Stimulated activated CD4-positive, alpha-beta T cell treated with anti-CD3 and anti-CD28 coated beads, Interleukin-4, amount 100 ng/mL, for 24 hours (primary cell): ENCODE data around the gene HYAL3.

Experiments
- DNase-seq: peaks from one replicate; pipeline ENCODE4 v3.0.0-alpha.2; 2020

HYAL3 gene, protein sequence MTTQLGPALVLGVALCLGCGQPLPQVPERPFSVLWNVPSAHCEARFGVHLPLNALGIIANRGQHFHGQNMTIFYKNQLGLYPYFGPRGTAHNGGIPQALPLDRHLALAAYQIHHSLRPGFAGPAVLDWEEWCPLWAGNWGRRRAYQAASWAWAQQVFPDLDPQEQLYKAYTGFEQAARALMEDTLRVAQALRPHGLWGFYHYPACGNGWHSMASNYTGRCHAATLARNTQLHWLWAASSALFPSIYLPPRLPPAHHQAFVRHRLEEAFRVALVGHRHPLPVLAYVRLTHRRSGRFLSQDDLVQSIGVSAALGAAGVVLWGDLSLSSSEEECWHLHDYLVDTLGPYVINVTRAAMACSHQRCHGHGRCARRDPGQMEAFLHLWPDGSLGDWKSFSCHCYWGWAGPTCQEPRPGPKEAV

DNA sequence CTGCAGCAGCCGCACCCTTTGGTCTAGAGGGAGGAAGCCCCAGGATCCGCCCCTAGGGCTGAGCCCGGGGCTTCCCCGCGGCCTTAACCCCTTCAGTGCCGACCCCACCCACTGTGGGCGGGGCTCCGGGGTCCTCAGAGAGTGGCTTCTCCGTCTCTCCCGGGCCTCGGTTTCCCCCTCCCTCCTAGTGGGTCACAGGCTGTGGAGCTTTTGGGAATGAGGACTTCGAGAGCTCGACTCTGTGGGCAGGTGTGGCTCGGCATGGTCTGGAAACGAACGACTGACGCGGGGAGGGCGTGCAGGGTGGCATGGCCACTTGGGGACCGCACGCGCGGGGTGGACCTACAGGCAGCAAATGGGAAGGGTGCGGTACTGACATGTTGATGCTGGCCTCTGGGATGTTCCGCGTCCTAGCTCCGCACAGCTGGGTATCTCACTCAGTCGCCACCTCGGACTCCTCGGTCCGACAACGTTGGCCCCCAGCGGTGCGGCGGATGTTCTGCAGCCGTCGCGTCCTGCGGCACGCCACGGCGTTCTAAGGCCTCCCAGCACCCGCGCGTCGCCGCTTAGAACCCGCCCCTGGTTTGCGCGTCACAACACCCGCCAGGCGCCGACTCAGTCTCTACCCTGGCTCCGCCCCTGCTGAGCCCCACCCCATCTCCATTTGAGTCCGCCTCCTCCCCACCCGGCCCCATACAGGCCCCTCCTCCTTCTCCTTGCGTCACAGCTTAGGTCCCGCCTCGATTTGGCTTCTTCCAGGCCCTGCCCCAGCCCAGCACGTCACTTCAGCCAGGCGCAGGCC, at the start of gene HYAL3, which contains the start of gene NAA80:
Gene HYAL3, minus strand, starts transcription at position 570 of the 802 bp plus-strand sequence. CDS start 3,803 bp downstream, outside the sequence.
Gene NAA80, minus strand, starts transcription at position 570 of the 802 bp plus-strand sequence. CDS start 1,942 bp downstream, outside the sequence.
- peak; percentile 99 for DNase-seq

DNA sequence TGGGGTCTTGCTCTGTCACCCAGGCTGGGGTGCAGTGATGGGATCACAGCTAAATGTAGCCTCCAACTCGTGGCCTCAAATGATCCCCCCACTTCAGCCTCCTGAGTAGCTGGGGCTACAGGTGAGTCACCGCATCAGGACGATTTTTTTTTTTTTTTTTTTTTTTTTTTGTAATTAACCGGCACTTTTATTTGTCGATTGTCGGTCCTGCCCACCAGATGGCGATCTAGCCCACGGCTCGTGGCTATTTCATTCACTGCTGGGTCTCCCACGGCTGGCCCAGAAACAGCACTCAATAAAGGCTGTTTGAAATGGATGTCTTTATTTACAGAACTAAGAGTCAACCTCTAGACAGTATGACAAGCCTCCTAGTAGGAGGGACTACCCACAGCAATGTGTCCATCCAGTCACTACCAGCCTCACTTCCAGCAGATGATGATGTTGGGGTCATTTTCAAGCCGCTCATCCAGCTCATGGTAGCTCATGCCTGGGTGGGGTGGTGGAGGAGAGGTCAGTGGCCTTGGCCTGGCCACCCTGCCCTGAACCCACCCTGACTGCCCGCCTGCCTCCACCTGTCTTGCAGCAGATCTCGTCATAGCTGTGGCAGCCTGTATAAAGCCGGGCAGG, 48.1 kb upstream of the HYAL3 start:
- peak; percentile 80 for DNase-seq

DNA sequence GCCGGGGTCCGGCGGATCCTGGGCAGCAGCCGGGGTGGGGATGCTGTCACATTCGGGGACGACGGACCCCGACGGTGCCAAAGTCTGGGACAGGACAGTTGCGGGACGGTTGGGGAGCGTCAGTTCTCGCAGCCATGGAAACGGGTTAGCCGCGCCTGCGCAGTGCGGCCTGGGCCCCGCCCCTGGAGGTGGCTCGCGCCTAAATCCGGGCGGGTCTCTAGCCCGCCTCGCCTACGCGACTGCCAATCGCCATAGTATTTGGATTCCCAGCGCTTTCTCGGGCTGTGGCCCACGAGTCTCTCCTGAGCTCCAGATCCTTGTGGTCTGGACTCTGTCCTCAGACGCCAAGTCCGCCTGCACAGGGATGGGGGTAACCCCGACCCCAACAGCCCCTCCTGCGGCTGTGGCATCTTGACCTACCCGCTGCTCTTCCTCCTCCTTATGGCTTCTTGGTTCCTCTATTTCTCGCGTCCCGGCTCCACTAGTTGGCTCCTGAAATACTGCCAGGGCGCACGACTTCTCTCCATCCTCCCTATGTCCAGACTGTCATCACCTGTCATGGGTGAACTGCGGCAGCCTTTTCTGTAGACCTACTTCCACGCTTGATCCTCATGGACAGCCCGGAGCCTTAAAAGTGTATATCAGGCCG, 46.5 kb upstream of the HYAL3 start, which contains the start of gene ZMYND10:
Gene ZMYND10, minus strand, starts transcription at position 147 of the 649 bp plus-strand sequence. CDS start 153 bp downstream, outside the sequence.
- DNase-seq, result peak; percentile 76

DNA sequence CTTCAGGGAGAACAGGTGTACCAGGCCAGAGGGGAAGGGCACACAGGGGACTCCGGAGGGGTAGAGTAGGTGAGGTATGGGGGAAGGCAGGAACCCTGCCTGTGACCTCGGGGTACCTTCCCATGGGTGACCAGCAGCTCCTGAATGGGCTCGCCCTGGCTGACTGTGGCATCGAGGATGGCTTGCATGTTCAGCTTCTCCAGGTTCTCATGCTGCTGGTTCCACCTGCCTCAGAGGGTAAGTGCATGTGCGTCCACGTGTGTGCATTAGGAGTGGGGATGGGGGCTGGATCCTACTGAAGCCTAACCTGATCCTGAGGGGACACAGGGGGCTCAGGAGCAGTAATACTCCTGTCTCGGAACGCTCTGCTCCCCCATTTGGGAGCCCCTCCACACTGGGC, 45.8 kb upstream of the HYAL3 start:
- DNase-seq, result no peak

DNA sequence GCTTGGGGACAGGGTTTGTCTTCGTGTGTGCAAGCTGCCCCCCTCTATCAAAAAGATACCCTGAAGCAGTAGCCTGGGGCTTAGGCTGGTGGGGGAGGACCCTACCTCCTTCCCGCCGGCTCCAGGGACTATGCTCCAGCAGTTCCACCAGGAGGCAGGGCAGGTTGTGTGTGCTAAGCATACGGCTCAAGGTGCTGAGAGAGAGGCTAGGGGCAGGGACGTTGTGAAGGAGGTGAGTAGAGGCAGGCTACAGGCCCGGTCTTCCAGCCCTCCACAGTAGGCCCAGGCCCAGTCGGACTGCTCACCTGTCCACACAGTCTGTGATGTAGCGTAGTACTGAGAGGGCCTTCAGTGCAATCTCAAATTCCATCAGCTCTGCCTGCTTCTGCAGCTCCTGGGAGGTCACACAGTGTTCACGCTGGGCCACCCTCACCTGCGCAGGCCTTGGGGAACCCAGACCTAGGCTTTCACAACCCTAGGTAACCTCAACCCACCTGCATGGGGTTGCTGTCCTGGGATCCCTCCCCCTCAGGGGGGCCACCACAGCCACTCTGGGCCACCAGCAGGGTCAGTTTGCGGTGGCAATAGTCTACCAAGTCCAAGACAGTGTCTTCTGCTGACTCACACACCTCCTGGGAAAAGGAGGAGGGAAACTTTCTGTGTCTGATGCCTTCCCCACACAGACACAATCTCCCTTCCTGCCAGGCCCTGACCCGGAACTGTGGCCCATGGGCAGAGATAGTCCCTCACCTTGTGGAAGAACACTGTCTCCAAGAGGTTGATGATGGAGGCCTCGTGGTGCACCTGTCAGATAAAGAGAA, 43.8 kb upstream of the HYAL3 start:
- no peak for DNase-seq

DNA sequence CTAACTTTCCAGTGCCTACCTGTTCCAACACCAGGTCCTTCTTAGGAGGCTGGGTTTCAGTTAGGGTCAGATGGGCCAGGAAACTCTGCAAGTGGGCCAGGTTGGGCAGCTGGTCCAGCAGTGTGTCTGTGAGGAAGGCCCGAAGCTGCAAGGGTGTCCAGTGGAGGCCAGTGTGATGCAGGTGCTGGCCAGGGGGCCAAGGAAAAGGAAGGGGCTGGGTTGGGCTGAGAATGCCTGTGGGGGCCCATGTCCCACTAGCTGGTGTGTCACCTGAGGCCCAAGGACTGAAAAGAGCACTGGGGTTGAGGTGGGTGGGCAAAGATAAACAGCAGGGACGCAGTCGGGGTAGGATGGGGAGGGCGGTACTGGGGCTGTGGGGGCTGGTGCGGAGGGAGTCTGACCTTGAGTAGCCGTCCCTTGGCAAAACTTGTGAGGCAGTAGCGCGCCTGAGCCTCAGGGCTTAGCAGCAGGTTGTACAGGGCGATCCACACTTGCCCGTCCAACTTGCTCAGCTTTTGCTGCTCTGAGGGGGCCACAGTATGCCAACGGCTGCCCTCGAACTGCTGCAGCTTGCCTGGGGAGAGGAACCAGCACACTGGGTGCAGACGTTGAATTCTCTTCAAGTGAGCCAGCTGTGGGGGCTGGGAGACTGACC, 42.9 kb upstream of the HYAL3 start:
- no peak for DNase-seq

DNA sequence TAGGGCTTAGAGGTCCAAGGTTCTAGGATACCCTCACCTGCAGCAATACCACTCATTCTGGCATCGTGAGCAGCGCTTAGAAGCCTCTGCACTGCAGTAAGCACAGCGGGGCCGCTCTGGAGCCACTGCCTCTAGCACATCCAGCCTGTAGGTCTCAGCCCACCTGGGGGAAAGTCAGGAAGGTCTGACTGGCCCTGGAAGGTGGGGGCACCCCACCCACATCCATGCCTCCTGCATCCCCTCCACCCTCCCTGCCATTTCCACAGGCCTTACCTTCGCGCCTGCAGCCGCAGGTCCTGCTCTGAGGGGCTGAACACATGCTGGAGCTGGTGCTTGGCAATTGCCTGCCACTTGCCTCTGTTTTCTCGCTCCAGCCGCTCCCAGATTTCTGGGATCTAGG, 42.3 kb upstream of the HYAL3 start:
- no peak for DNase-seq

DNA sequence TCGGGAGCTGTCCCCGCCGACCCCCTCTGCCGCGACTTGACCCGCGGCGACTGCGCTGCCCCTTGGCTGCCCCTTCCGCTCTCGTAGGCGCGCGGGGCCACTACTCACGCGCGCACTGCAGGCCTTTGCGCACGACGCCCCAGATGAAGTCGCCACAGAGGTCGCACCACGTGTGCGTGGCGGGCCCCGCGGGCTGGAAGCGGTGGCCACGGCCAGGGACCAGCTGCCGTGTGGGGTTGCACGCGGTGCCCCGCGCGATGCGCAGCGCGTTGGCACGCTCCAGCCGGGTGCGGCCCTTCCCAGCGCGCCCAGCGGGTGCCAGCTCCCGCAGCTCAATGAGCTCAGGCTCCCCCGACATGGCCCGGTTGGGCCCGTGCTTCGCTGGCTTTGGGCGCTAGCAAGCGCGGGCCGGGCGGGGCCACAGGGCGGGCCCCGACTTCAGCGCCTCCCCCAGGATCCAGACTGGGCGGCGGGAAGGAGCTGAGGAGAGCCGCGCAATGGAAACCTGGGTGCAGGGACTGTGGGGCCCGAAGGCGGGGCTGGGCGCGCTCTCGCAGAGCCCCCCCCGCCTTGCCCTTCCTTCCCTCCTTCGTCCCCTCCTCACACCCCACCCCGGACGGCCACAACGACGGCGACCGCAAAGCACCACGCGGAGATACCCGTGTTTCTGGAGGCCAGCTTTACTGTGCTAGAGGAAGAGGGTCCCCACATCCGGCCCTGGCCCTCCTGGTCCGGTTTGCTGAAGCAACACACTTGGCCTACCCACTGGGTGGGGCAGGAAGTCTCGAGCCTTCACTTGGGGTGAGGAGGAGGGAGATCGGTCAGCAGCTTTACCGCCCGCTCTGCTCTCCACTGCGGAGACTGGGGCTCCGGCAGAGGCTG, 41.5 kb upstream of the HYAL3 start, which contains the start of gene RASSF1:
Gene RASSF1, minus strand, starts transcription at position 389 of the 882 bp plus-strand sequence. Its CDS starts 31 bp downstream, at position 358.
- DNase-seq, result peak; percentile 71

DNA sequence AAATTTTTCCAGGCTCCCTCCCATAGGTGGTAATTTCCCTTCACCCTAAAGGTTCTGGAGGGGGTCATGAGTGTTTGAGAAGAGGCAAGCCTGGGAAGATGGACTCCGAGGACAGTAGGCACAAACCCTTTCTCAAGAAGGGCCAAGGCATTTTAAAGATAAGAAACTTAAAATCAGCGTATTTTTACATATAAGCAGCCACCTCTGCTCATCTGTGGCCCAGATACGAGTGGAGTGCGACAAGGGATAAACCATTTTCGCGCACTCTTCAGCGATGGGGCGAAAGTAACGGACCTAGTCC, 40.9 kb upstream of the HYAL3 start:
- DNase-seq, result no peak

DNA sequence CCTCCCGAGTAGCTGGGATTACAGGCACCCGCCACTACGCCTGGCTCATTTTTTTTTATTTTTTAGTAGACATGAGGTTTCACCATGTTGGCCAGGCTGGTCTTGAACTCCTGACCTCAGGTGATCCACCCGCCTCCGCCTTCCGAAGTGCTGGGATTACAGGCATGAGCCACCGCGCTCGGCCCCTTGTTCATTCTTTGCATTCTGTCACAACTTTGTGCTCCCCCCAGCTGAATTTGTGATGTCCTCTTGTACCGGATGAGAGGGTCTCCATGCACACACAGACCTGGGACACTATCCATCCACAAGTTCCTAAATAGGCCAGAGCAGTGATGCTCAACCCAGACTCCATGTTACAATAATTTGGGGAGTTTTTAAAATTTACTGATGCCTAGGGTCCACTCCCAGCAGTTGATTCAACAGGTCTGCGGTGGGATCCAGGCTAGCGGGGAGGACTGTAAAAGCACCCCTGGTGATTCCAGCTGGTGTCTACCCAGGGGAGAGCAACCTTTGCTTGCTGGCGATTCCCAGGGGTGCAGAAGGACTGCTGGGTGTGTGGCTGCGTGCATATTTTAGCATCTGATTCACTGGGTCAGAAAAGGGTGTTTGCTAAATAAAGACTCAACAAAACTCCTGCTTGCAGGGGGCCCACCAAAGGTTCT, 40.4 kb upstream of the HYAL3 start:
- DNase-seq, result no peak

DNA sequence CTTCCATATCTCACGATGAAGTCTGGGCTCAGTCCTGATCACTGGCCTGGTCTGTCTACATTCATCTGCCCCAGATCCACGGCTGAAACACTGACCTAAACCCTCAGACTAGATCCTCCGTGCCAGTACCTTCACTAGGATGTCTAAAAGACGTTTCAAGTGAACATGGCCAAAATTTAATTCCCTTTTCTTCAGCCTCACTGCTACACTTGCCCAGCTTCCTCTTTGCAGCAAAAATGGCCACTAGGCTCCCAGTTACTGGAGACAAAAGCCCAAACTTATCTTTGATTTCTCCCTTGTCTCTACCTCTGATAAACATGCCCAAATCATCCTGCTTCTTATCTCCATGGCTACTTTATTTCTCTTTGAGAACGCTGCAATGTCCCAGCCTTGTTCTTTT, 39.8 kb upstream of the HYAL3 start:
- no peak for DNase-seq

DNA sequence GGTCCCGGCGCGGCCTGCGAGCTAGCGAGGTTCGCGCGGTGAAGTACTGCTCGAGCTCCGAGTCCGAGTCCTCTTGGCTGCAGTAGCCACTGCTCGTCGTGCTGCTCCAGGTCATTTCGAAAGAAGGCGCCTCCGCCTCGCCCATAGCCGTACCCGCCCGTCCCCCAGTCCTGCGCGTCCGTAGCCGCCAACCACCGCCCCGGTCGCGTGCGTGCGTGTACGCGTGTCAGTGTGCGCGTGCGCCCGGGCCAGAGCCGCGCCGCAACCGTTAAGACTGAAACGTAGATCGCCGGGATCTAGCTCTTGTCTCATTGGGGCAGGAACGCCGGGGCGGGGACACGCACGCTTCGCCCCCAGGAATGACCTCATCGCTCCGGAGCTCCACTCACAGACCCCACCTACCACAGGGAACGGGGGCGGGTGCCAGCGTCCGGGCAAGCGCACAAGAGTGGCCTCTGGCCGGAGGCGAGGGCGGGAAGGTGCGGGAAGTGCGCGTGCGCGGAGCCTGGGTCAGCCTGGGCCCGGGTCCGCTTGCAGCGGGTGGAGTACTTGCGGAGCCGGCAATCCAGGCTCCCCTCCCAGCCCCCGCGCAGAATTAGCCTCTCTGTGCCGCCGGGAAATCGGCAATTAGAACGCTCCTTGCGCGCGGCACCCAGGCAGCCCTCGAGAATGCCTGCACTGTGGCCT, 38.1 kb upstream of the HYAL3 start:
- DNase-seq, result peak; percentile 97

DNA sequence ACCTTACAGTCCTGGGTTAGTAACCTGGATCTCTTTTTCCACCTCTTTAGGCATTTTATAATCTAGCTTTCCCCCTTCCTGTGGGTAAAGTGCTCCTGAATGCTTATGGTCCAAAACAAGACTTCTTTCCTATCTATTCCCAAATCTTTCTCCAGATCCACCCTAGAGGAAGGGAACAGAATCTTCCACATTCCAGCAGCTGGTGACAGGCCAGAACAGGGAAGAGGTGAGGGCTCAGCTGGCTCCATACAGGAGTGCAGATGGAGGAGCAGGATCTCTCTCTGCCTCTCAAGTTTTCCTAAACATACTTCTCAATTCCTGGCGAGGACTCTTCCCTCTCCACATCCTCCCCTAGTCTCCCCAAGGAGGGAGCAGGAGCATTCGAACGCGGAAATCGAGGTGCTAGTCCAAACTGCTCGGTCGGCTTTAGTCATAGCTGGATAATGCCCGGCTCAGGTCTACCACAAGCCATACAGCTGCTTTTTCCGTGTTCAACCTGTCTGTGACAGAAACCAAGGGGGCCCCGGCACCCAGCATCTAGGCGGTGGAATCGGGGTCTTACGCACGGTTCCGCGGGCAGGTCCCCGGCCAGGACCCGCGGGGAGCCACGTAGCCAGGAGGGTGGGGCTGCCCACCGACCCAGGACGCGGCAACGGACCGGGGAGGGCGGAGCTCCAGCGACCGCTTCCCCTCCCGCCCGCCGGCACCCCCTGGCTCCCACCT, 37.4 kb upstream of the HYAL3 start:
- DNase-seq, result peak; percentile 62

DNA sequence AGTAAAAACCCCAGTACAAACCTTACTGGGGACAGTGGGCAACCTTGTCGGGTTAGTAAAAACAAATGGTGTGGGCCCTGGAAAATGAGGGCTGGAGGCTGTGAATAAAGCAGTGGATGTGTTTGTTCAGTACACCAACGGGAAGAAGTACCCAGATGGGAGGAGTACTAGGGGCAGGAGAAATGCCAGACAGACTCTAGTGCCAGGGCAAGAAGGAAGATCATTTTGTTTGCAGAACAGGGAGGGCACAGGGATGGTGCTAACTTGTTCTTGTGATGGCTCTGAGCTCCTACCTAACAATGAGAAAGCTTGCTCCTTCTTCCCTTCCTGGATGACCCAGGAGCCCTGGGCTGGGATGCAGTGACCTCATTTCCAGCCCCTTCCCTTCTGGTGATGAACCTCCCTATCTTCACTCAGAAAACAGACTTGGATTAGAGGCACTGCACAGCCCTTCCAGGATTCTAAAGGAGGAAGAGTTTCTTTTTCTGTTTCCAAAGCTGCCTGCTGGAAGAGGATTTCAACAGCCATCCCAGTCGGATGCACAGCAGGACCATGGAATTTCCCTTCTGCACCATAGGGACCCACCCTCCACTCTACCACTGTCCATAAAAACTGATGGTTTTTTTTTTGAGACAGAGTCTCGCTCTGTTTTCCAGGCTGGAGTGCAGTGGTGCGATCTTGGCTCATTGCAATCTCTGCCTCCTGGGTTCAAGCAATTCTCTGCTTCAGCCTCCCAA, 35.3 kb upstream of the HYAL3 start:
- DNase-seq, result no peak

DNA sequence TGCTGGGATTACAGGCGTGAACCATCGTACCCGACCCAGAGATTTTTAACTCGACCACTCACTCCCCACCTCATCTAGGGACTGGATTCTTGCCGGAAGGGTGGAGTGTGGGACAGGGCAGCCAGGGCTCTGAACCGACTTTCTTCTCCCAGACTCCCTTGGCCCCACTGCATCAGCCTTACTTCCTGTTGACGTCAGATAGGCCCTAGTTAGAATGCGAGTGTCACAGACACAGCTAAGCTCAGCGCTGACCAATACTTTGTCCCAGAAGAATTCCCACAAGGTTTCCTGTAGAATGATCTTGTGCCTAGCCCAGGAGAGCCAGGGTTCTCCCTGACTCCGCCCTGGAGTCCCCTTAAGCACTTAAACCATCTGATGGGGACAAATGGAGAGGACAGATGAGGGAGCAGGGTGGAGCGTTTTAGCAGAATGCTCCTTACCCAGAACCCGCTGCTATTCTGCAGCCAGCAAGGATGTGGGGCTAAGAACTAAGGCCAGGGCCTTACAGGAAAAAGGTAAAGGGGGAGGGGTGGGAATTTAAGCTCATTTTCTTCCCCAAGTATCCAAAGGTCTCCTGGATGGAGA, 34.6 kb upstream of the HYAL3 start:
- DNase-seq, result no peak

DNA sequence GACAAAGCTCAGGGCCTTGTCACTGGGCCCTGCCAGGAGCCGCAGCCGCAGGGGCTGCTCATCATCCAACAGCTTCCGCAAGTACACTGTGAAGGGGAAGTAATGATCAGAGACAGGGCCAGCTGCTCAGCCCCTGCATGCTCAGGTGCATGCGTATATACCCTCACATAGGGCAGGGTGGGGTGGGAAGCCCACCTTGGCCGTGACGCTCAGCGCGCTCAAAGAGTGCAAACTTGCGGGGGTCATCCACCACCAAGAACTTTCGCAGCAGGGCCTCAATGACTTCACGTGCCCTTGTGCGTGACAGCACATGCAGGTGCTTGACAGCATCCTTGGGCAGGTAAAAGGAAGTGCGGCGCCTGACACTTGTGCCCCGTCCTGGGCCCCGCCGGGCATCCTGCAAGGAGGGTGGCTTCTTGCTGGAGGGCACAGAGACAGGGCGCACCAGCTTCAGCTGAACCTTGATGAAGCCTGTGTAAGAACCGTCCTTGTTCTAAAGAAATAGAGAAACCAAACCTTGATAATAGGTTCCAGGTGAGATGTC, 32.2 kb upstream of the HYAL3 start:
- DNase-seq, result no peak

DNA sequence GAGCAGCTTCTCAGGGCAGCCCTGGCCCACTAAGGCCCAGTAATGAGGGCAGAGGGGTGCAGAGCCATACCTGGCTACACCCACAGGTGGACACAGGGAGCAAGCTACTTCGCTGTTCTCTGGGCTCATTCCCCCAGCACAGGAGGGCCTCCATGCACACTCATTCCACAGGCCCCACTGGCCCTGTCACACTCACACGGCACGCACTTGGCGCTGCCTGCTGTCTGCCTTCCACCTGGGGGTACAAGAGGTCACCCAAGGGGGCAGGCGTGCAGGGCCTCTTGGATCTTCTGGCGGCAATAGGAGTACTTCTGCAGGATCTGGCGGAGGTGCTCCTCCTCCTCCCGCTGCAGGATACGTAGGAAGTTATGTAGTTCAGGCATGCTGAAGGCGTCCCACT, 31.1 kb upstream of the HYAL3 start:
- DNase-seq, result no peak
